HepG2 (cell line): ENCODE results near the gene DLG2. TPM values are rescaled to one million over a fixed set of nuclear protein-coding genes. Genes with fewer than 3 reads are reported as not detected.

Experiments used
- ATAC-seq: fragments of 200-7000 bp; cut with Tn5 transposase; 3 replicates; pipeline ENCODE4 v1.9.1; 2020; ENCODE audit warnings: mild to moderate bottlenecking, moderate library complexity
- BruUV-seq: library from RNA; stranded (reverse); fragments of 400-500 nt; replicated peaks from 2 replicates; lab custom pipeline; 2021; lab: Mats Ljungman, UMichigan
- CTCF ChIA-PET: fragments of 300-600 bp; formaldehyde crosslinking; extraction: SDS; loops from one replicate; lab custom pipeline; 2021; ENCODE audit warnings: low total read pairs, inconsistent platforms, low intra/inter-chr PET ratio; lab: Yijun Ruan, JAX
- POLR2A ChIA-PET: fragments of 350-600 bp; sonication (Branson Sonifier 250); formaldehyde crosslinking; loops from one replicate; lab custom pipeline; 2020; ENCODE audit warnings: antibody characterized with exemption, inconsistent platforms; lab: Yijun Ruan, JAX
- DNase-seq: peaks from one replicate; pipeline ENCODE4 v3.0.0-alpha.2; 2015; ENCODE audit warnings: low spot score
- FAIRE-seq: peaks from 3 replicates; lab custom pipeline; 2011; peaks lifted over from hg19 to GRCh38; lab: Jason Lieb, UNC
- H2AFZ ChIP-seq: one replicate; pipeline ENCODE4 v1.6.1; 2011; ENCODE audit warnings: low read length, inconsistent platforms
- H3K27ac ChIP-seq: fragments of 300-600 bp; 3 replicates; pipeline ENCODE4 v1.8.0; 2011; ENCODE audit warnings: mixed run types, mild to moderate bottlenecking, mixed read lengths, low read length, inconsistent platforms; ENCODE audit not compliant: insufficient read depth; ENCODE audit errors: extremely low read length
- H3K27me3 ChIP-seq, 2 experiments: fragments of 200-600 bp in 1 of 2; 2 replicates in 1 of 2; 3 replicates in 1 of 2; pipeline versions ENCODE4 v1.6.0 to v1.8.0; 2011; ENCODE audit warnings: low read length in 2 of 2, mild to moderate bottlenecking in 2 of 2, moderate library complexity in 2 of 2, inconsistent platforms in 1 of 2; ENCODE audit not compliant: insufficient read depth in 2 of 2, control insufficient read depth in 1 of 2
- H3K36me3 ChIP-seq, 2 experiments: fragments of 200-600 bp in 1 of 2; replicated peaks in 1 of 2; 2 replicates in 1 of 2; 3 replicates in 1 of 2; pipeline versions ENCODE4 v1.5.1 to v1.8.0; 2011; ENCODE audit warnings: low read length in 2 of 2, inconsistent platforms in 1 of 2; ENCODE audit not compliant: insufficient read depth in 2 of 2, control insufficient read depth in 1 of 2
- H3K4me1 ChIP-seq: 2 replicates; pipeline ENCODE4 v1.5.1; 2012; ENCODE audit warnings: low read length, inconsistent platforms; ENCODE audit not compliant: insufficient read depth
- H3K4me2 ChIP-seq: 2 replicates; pipeline ENCODE4 v1.6.0; 2011; ENCODE audit warnings: low read depth, low read length, inconsistent platforms
- H3K4me3 ChIP-seq, 3 experiments: fragments of 200-600 bp in 1 of 3; sonication (generic), shearing (Covaris generic) in 1 of 3; replicated peaks in 1 of 3; 2 replicates each; pipeline ENCODE4 v1.5.1; 2011 to 2016; ENCODE audit warnings: low read length in 3 of 3, inconsistent platforms in 2 of 3, low read depth in 2 of 3, mild to moderate bottlenecking in 2 of 3, control low read depth in 1 of 3, mixed read lengths in 1 of 3; ENCODE audit not compliant: insufficient read depth in 1 of 3
- H3K79me2 ChIP-seq: one replicate; pipeline ENCODE4 v1.6.1; 2011; ENCODE audit warnings: low read length, inconsistent platforms; ENCODE audit not compliant: insufficient read depth
- H3K9ac ChIP-seq: 2 replicates; pipeline ENCODE4 v1.6.0; 2011; ENCODE audit warnings: mild to moderate bottlenecking, low read depth, low read length, inconsistent platforms; ENCODE audit not compliant: insufficient read depth
- H3K9me3 ChIP-seq: 2 replicates; pipeline ENCODE4 v1.5.1; 2012; ENCODE audit warnings: mild to moderate bottlenecking, low read length
- H4K20me1 ChIP-seq: 2 replicates; pipeline ENCODE4 v1.6.0; 2011; ENCODE audit warnings: inconsistent platforms, mild to moderate bottlenecking, low read length, moderate library complexity; ENCODE audit not compliant: insufficient read depth
- CBX1 ChIP-seq: IDR thresholded peaks from one replicate; pipeline ENCODE4 v1.6.1; 2016; ENCODE audit warnings: antibody characterized with exemption, low read depth
- HOXA7 ChIP-seq: sonication (generic); formaldehyde crosslinking; IDR thresholded peaks from 2 replicates; pipeline ENCODE4 v1.8.1; 2022; ENCODE audit warnings: mild to moderate bottlenecking, missing genetic modification reagents, moderate library complexity
- MEF2D ChIP-seq: sonication (generic); formaldehyde crosslinking; IDR thresholded peaks from 2 replicates; pipeline ENCODE4 v1.5.1; 2020; ENCODE audit warnings: mild to moderate bottlenecking, missing genetic modification reagents
- SRY ChIP-seq: sonication (generic); formaldehyde crosslinking; IDR thresholded peaks from 2 replicates; pipeline ENCODE4 v1.8.0; 2022; ENCODE audit warnings: mild to moderate bottlenecking, missing genetic modification reagents
- YEATS2 ChIP-seq: sonication (generic); formaldehyde crosslinking; IDR thresholded peaks from 2 replicates; pipeline ENCODE4 v1.4.0; 2020; ENCODE audit warnings: missing genetic modification reagents, borderline replicate concordance
- ZBTB20 ChIP-seq: sonication (generic); formaldehyde crosslinking; IDR thresholded peaks from 2 replicates; pipeline ENCODE4 v1.8.1; 2023; ENCODE audit warnings: missing genetic modification reagents, low read depth, mild to moderate bottlenecking, borderline replicate concordance
- ZNF790 ChIP-seq: sonication (generic); formaldehyde crosslinking; IDR thresholded peaks from 2 replicates; pipeline ENCODE4 v1.8.0; 2022; ENCODE audit warnings: missing genetic modification reagents, mild to moderate bottlenecking, borderline replicate concordance
- WGBS: methylation state at CpG from one replicate; pipeline ENCODE4 v1.1.6; 2017; ENCODE audit warnings: low lambda C conversion rate; 5-methylcytosine and 5-hydroxymethylcytosine counted together
- in situ Hi-C: cut with HindIII; loops from 2 replicates; pipeline ENCODE4 v1.10.0; 2017; ENCODE audit warnings: low pct_unique_long_range_greater_than_20kb; ENCODE audit not compliant: extremely low pct_ligation_motif_present
- intact Hi-C: fragments of 100-400 bp; cut with micrococcal nuclease; formaldehyde crosslinking; loops from one replicate; pipeline ENCODE4 v1.10.0; 2022; ENCODE audit not compliant: unreplicated experiment
- polyA plus RNA-seq, 8 experiments: library from polyadenylated mRNA; depleted of rRNA in 3 of 8; stranded (reverse) in 7 of 8; unstranded in 1 of 8; fragments of >200 nt; fragmentation: Illumina TruSeq in 4 of 8; extraction: Trizol in 4 of 8; gene quantifications; 2 replicates each; pipeline versions ENCODE4 v1.2.1 to v1.2.3, GENCODE V29; 2011 to 2016; ENCODE audit warnings: low read depth in 4 of 8, missing spikeins in 1 of 8, mixed read lengths in 1 of 8; ENCODE audit not compliant: insufficient read depth in 1 of 8
- total RNA-seq, 5 experiments: library from RNA; depleted of rRNA; stranded (reverse); fragments of >200 nt; fragmentation: Illumina TruSeq; extraction: Trizol; gene quantifications; 2 replicates each; pipeline ENCODE4 v1.2.3, GENCODE V29; 2016; ENCODE audit warnings: low read depth in 1 of 5
- TF ChIP-seq, protein P1 (sequence below): sonication (generic); formaldehyde crosslinking; IDR thresholded peaks from one replicate; pipeline ENCODE4 v1.5.1; 2020; ENCODE audit warnings: mild to moderate bottlenecking, missing genetic modification reagents; ENCODE audit errors: not compliant biosample characterization
- TF ChIP-seq, protein P2 (sequence below): sonication (generic); formaldehyde crosslinking; IDR thresholded peaks from 2 replicates; pipeline ENCODE4 v1.8.0; 2022; ENCODE audit warnings: mild to moderate bottlenecking, missing genetic modification reagents
- TF ChIP-seq, protein P3 (sequence below): sonication (generic); formaldehyde crosslinking; conservative IDR thresholded peaks from 2 replicates; pipeline ENCODE4 v1.4.0; 2020; ENCODE audit warnings: mild to moderate bottlenecking, missing genetic modification reagents, moderate library complexity

The DLG2 gene
- total and polyA plus RNA-seq, 2 of the 13 experiments (the other 11 are each of a cell fraction or from before 2014, with no cell fraction given) = 0.46 to 1.0 TPM

DNA sequence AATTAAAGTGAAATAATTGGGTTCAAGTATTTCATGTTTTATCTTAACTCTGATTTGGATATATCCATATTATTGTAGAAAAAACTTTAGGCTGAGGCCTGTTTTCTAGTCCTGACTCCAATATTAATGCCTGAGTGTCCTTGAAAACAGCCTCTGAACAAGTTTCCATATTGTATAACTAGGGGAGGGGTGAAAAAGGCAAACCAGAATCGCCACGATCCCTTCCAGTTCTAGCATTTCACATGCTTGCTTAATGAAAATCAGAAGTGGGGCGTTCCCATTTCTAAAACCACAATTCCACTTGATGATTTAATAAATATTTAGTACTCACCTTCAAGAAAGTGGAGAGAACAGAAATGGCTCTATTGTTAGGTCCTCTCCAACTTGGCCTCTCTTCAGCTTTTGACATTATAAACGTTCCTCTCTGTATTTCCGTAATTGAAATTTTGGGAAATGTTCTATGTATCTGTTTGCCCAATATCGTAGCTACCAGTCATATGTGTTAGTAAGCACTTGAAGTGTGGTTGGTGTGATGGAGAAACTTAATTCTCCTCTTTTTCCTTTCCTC, 1779.6 kb downstream of the DLG2 start:
- Histone ChIP-seq H3K4me1 (peaks cover 49% of the 10 kb centered on the region), H3K27ac (no peak overlapping the region), H3K4me2 (no peak overlapping the region), H3K4me3 (no peak overlapping the region), H3K9me3 (no peaks in the 10 kb centered on the region), H3K27me3 (no peaks in the 10 kb centered on the region), H3K79me2 (no peaks in the 10 kb centered on the region), H4K20me1 (no peaks in the 10 kb centered on the region), H3K36me3 (no peaks in the 10 kb centered on the region), H2AFZ (no peak overlapping the region), H3K9ac (no peak overlapping the region)
- in situ Hi-C loops = loop anchor here (25.0 kb wide), 1 partner anchor 690 kb away; no protein-coding TSS in a partner anchor
- DNase-seq (no peak), FAIRE-seq (no peak), ATAC-seq (no peak)
- intact Hi-C loops = no loop called here
- ChIA-PET CTCF (no interaction called here), POLR2A (no interaction called here)
- WGBS = 88% methylated on average over 6 of the region's 6 CpGs
- no TSS peak for BruUV-seq
- TF ChIP-seq, protein P1, sequence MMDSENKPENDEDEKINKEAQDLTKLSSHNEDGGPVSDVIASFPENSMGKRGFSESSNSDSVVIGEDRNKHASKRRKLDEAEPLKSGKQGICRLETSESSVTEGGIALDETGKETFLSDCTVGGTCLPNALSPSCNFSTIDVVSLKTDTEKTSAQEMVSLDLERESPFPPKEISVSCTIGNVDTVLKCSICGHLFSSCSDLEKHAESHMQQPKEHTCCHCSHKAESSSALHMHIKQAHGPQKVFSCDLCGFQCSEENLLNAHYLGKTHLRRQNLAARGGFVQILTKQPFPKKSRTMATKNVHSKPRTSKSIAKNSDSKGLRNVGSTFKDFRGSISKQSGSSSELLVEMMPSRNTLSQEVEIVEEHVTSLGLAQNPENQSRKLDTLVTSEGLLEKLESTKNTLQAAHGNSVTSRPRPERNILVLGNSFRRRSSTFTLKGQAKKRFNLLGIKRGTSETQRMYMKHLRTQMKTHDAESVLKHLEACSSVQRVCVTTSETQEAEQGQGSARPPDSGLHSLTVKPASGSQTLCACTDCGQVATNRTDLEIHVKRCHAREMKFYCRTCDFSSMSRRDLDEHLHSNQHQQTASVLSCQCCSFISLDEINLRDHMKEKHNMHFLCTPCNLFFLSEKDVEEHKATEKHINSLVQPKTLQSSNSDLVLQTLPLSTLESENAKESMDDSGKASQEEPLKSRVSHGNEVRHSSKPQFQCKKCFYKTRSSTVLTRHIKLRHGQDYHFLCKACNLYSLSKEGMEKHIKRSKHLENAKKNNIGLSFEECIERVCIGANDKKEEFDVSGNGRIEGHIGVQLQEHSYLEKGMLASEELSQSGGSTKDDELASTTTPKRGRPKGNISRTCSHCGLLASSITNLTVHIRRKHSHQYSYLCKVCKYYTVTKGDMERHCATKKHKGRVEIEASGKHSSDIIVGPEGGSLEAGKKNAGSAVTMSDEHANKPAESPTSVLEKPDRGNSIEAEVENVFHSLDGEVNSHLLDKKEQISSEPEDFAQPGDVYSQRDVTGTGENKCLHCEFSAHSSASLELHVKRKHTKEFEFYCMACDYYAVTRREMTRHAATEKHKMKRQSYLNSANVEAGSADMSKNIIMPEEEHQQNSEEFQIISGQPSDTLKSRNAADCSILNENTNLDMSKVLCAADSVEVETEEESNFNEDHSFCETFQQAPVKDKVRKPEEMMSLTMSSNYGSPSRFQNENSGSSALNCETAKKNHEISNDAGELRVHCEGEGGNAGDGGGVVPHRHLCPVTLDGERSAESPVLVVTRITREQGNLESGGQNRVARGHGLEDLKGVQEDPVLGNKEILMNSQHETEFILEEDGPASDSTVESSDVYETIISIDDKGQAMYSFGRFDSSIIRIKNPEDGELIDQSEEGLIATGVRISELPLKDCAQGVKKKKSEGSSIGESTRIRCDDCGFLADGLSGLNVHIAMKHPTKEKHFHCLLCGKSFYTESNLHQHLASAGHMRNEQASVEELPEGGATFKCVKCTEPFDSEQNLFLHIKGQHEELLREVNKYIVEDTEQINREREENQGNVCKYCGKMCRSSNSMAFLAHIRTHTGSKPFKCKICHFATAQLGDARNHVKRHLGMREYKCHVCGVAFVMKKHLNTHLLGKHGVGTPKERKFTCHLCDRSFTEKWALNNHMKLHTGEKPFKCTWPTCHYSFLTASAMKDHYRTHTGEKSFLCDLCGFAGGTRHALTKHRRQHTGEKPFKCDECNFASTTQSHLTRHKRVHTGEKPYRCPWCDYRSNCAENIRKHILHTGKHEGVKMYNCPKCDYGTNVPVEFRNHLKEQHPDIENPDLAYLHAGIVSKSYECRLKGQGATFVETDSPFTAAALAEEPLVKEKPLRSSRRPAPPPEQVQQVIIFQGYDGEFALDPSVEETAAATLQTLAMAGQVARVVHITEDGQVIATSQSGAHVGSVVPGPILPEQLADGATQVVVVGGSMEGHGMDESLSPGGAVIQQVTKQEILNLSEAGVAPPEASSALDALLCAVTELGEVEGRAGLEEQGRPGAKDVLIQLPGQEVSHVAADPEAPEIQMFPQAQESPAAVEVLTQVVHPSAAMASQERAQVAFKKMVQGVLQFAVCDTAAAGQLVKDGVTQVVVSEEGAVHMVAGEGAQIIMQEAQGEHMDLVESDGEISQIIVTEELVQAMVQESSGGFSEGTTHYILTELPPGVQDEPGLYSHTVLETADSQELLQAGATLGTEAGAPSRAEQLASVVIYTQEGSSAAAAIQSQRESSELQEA (CRISPR knock-in tag) = no peak
- TF ChIP-seq MEF2D (CRISPR knock-in tag) = no peak
- TF ChIP-seq CBX1 = no peak
- no peak for TF ChIP-seq ZBTB20 (CRISPR knock-in tag)
- no peak for TF ChIP-seq HOXA7 (CRISPR knock-in tag)
- TF ChIP-seq SRY (CRISPR knock-in tag) = no peak
- TF ChIP-seq, protein P2, sequence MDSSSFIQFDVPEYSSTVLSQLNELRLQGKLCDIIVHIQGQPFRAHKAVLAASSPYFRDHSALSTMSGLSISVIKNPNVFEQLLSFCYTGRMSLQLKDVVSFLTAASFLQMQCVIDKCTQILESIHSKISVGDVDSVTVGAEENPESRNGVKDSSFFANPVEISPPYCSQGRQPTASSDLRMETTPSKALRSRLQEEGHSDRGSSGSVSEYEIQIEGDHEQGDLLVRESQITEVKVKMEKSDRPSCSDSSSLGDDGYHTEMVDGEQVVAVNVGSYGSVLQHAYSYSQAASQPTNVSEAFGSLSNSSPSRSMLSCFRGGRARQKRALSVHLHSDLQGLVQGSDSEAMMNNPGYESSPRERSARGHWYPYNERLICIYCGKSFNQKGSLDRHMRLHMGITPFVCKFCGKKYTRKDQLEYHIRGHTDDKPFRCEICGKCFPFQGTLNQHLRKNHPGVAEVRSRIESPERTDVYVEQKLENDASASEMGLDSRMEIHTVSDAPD (CRISPR knock-in tag) = no peak
- TF ChIP-seq, protein P3, sequence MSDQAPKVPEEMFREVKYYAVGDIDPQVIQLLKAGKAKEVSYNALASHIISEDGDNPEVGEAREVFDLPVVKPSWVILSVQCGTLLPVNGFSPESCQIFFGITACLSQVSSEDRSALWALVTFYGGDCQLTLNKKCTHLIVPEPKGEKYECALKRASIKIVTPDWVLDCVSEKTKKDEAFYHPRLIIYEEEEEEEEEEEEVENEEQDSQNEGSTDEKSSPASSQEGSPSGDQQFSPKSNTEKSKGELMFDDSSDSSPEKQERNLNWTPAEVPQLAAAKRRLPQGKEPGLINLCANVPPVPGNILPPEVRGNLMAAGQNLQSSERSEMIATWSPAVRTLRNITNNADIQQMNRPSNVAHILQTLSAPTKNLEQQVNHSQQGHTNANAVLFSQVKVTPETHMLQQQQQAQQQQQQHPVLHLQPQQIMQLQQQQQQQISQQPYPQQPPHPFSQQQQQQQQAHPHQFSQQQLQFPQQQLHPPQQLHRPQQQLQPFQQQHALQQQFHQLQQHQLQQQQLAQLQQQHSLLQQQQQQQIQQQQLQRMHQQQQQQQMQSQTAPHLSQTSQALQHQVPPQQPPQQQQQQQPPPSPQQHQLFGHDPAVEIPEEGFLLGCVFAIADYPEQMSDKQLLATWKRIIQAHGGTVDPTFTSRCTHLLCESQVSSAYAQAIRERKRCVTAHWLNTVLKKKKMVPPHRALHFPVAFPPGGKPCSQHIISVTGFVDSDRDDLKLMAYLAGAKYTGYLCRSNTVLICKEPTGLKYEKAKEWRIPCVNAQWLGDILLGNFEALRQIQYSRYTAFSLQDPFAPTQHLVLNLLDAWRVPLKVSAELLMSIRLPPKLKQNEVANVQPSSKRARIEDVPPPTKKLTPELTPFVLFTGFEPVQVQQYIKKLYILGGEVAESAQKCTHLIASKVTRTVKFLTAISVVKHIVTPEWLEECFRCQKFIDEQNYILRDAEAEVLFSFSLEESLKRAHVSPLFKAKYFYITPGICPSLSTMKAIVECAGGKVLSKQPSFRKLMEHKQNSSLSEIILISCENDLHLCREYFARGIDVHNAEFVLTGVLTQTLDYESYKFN = no peak
- no peak for TF ChIP-seq ZNF790 (CRISPR knock-in tag)
- no peak for TF ChIP-seq YEATS2 (CRISPR knock-in tag)
